KMS-11 (cell line): ENCODE results near the gene GDF2.

Experiments used
- H2AFZ ChIP-seq: fragments of 200-600 bp; sonication (generic); 2 replicates; pipeline ENCODE4 v1.6.1; 2016; ENCODE audit warnings: antibody characterized with exemption, mixed run types, low read depth
- H3K27ac ChIP-seq: fragments of 200-600 bp; sonication (generic); 2 replicates; pipeline ENCODE4 v1.6.1; 2016; ENCODE audit warnings: mild to moderate bottlenecking, mixed run types
- H3K27me3 ChIP-seq: fragments of 200-600 bp; sonication (generic); 2 replicates; pipeline ENCODE4 v1.6.1; 2017; ENCODE audit warnings: mild to moderate bottlenecking, low read depth, mixed run types, moderate library complexity; ENCODE audit not compliant: insufficient read depth
- H3K36me3 ChIP-seq: fragments of 200-600 bp; sonication (generic); 2 replicates; pipeline ENCODE4 v1.6.1; 2017; ENCODE audit warnings: mild to moderate bottlenecking, mixed run types; ENCODE audit not compliant: insufficient read depth
- H3K4me1 ChIP-seq: fragments of 200-600 bp; sonication (generic); 2 replicates; pipeline ENCODE4 v1.6.1; 2016; ENCODE audit warnings: mild to moderate bottlenecking, low read depth, mixed run types; ENCODE audit not compliant: poor library complexity, severe bottlenecking
- H3K4me2 ChIP-seq: fragments of 200-600 bp; sonication (generic); 2 replicates; pipeline ENCODE4 v1.7.0; 2016; ENCODE audit warnings: mild to moderate bottlenecking, mixed run types
- H3K4me3 ChIP-seq: fragments of 200-600 bp; sonication (generic); IDR thresholded peaks from 2 replicates; pipeline ENCODE4 v1.6.1; 2017; ENCODE audit warnings: low read depth, low read length, mixed read lengths; ENCODE audit not compliant: insufficient read depth
- H3K79me2 ChIP-seq: fragments of 200-600 bp; sonication (generic); 2 replicates; pipeline ENCODE4 v1.6.1; 2016; ENCODE audit warnings: low read depth, mixed run types; ENCODE audit not compliant: insufficient read depth
- H3K9ac ChIP-seq: fragments of 200-600 bp; sonication (generic); 2 replicates; pipeline ENCODE4 v1.6.1; 2016; ENCODE audit warnings: mild to moderate bottlenecking, mixed run types
- H4K20me1 ChIP-seq: fragments of 200-600 bp; sonication (generic); 2 replicates; pipeline ENCODE4 v1.6.1; 2016; ENCODE audit warnings: mild to moderate bottlenecking, mixed run types; ENCODE audit not compliant: insufficient read depth
- TF ChIP-seq, protein P1 (sequence below): fragments of 200-600 bp; sonication (generic); conservative IDR thresholded peaks from 2 replicates; pipeline ENCODE4 v1.6.1; 2017; ENCODE audit warnings: low read depth, mild to moderate bottlenecking, antibody characterized with exemption, low read length, moderate library complexity, mixed read lengths

GDF2 gene

DNA sequence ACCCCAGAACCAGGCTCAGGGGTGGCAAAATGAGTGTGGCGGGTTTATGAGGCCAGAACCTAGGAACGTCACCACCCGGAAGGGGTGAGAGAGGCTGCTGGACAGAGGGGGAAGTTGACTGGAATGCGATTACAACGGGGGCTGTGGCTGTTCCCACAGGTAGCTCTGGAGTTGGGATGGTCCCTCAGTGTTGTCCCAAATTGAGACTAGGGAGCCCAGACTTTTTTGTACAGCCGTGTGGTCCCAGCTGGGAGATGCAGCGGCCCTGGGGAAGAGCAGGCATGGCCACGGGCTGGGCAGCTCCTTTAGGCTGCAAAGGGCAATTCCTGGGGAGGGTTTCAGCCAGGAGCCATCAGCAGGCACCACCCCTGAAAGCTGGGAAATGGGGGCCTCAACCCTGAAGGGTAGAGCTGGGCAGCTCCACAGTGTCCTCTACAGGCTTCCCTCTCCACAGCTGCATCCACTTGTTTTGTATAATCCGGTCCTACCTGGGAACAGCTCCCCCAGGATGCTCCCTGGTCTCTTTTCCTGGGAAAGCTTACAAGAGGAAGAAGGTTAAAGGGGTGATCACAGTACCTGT is 33.2 kb upstream of the GDF2 start:
- H3K4me1 ChIP-seq: no peaks in the 10 kb centered on the region
- H3K9ac ChIP-seq: no peak overlapping the region
- no peak overlapping the region for H2AFZ ChIP-seq
- no peak overlapping the region for H3K4me2 ChIP-seq
- H3K36me3 ChIP-seq: no peaks in the 10 kb centered on the region
- H3K79me2 ChIP-seq: no peaks in the 10 kb centered on the region
- no peaks in the 10 kb centered on the region for H3K27me3 ChIP-seq
- TF ChIP-seq, protein P1, sequence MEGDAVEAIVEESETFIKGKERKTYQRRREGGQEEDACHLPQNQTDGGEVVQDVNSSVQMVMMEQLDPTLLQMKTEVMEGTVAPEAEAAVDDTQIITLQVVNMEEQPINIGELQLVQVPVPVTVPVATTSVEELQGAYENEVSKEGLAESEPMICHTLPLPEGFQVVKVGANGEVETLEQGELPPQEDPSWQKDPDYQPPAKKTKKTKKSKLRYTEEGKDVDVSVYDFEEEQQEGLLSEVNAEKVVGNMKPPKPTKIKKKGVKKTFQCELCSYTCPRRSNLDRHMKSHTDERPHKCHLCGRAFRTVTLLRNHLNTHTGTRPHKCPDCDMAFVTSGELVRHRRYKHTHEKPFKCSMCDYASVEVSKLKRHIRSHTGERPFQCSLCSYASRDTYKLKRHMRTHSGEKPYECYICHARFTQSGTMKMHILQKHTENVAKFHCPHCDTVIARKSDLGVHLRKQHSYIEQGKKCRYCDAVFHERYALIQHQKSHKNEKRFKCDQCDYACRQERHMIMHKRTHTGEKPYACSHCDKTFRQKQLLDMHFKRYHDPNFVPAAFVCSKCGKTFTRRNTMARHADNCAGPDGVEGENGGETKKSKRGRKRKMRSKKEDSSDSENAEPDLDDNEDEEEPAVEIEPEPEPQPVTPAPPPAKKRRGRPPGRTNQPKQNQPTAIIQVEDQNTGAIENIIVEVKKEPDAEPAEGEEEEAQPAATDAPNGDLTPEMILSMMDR: no peak
- no peaks in the 10 kb centered on the region for H4K20me1 ChIP-seq
- H3K27ac ChIP-seq: no peak overlapping the region
- no peak overlapping the region for H3K4me3 ChIP-seq

DNA sequence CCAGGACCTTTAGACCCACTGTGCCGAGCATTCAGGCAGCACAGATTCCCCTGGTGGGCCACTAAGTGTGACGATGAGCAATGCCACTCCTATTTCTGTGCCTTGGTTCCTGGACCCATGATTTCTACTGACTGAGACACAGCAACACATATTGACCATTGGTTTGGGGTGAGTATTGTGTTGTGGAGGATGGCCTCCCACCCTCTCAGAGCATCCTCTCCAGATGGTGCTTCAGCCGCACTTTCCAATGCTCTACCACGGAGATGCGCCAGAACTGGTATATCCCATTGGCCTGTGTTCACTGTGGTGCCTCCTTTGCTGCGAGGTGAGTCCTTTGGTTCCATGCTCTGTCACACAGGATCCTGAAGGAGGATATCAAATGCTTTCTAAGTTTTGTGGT is 32.3 kb upstream of the GDF2 start:
- Histone ChIP-seq H3K36me3 (no peaks in the 10 kb centered on the region), H4K20me1 (no peaks in the 10 kb centered on the region), H3K4me1 (no peaks in the 10 kb centered on the region), H3K9ac (no peak overlapping the region), H3K27me3 (no peaks in the 10 kb centered on the region), H3K79me2 (no peaks in the 10 kb centered on the region), H2AFZ (no peak overlapping the region), H3K4me2 (no peak overlapping the region), H3K27ac (no peak overlapping the region), H3K4me3 (no peak overlapping the region)
- TF ChIP-seq, protein P1: no peak

DNA sequence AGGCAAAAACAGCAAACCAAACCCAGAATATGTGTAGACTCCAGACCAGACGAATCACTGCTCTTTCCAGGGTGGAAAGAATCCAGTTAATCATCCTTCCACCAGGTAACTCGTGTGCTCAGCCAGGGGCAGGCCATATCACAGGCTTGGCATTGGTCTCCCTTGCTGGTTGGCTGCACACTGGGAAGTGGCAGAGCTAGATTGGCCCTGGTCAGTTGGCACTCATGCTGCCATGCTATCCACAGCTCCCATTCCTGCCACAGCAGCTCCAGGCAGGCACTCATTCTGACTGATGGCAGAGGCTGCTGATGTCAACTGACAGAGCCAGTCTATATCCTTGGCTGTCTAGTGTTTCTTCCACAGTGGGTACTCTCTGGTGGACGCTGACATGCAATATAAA is 31.9 kb upstream of the GDF2 start:
- H3K79me2 ChIP-seq: no peaks in the 10 kb centered on the region
- no peak overlapping the region for H3K9ac ChIP-seq
- H3K27me3 ChIP-seq: no peaks in the 10 kb centered on the region
- H3K4me3 ChIP-seq: no peak overlapping the region
- H4K20me1 ChIP-seq: no peaks in the 10 kb centered on the region
- no peaks in the 10 kb centered on the region for H3K4me1 ChIP-seq
- no peaks in the 10 kb centered on the region for H3K36me3 ChIP-seq
- no peak overlapping the region for H3K4me2 ChIP-seq
- H2AFZ ChIP-seq: no peak overlapping the region
- no peak overlapping the region for H3K27ac ChIP-seq
- TF ChIP-seq, protein P1: no peak

DNA sequence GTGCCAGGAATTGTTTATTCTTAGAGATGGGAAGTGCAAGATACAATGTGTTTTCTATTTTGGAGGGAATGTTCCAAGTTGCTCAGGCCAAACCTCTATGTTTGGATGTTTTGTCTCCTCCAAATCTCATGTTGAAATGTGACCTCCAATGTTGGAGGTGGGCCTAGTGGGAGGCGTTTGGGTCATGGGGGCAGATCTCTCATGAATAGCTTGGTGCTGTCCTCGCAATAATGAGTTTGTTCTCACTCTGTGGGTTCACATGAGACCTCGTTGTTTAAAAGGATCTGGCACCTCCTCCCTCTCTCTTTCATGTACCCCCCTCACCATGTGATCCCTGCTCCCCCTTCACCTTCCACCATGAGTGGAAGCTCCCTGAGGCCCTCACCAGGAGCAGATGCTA is 30.6 kb upstream of the GDF2 start:
- Histone ChIP-seq H3K36me3 (no peaks in the 10 kb centered on the region), H2AFZ (no peak overlapping the region), H3K27me3 (no peaks in the 10 kb centered on the region), H3K4me2 (no peak overlapping the region), H3K4me1 (no peaks in the 10 kb centered on the region), H3K9ac (no peak overlapping the region), H3K4me3 (no peak overlapping the region), H3K27ac (no peak overlapping the region), H4K20me1 (no peaks in the 10 kb centered on the region), H3K79me2 (no peaks in the 10 kb centered on the region)
- TF ChIP-seq, protein P1: no peak
